Measurements from ENCODE around the gene DDX18.

DNA sequence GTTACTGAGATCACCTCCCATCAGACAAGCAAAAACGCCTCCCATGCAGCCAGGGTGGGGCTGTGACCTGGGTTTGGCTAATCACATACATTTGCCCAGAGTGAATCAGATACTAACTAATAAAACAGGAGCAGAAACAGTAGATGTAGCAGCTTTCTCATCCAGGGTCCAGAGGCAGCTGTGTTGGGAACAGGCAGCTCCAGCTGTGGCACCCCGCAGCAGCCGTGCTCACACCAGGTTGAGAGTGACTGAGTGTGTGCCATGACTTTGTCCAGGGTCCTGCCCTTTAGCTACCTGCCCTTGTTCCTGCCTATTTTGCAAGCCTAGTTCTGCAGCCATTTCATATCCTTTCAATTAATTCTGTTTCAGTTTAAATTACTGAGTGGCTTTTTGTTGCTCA, 20.5 kb downstream of the DDX18 start:
- TF ChIP-seq, protein P1, sequence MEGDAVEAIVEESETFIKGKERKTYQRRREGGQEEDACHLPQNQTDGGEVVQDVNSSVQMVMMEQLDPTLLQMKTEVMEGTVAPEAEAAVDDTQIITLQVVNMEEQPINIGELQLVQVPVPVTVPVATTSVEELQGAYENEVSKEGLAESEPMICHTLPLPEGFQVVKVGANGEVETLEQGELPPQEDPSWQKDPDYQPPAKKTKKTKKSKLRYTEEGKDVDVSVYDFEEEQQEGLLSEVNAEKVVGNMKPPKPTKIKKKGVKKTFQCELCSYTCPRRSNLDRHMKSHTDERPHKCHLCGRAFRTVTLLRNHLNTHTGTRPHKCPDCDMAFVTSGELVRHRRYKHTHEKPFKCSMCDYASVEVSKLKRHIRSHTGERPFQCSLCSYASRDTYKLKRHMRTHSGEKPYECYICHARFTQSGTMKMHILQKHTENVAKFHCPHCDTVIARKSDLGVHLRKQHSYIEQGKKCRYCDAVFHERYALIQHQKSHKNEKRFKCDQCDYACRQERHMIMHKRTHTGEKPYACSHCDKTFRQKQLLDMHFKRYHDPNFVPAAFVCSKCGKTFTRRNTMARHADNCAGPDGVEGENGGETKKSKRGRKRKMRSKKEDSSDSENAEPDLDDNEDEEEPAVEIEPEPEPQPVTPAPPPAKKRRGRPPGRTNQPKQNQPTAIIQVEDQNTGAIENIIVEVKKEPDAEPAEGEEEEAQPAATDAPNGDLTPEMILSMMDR (conservative IDR thresholded peaks at IDR 0.05; ENCODE audit: low read depth, low read length) = no peak
- no peak for TF ChIP-seq EZH2 (IDR thresholded peaks at IDR 0.05; ENCODE audit: borderline replicate concordance, low read depth, low read length, poor library complexity, severe bottlenecking)

Measured in A673 (cell line).